GM19395 (cell line): ENCODE results near the gene NF1.
"Not testable (repeated sequence)": the region's sequence is repeated elsewhere in the genome, so short reads cannot be mapped to it uniquely, and the experiment has no call there.

Experiments
- ATAC-seq: cut with Tn5 transposase; IDR thresholded peaks from one replicate; pipeline ENCODE4 v1.9.1; 2021; ENCODE audit warnings: mild to moderate bottlenecking, moderate library complexity; ENCODE audit not compliant: unreplicated experiment

Gene NF1

GRCh38 chr17:31130286-31131224 lies 35.8 kb downstream of the NF1 start:
- ATAC-seq, result no peak

- ATAC-seq, result no peak
These were observed 36.5 kb downstream of the NF1 start for GRCh38 chr17:31131299-31131698.

- no peak for ATAC-seq
These were observed 38.2 kb downstream of the NF1 start for GRCh38 chr17:31132977-31133376.

- no peak for ATAC-seq
These were observed 39.8 kb downstream of the NF1 start for GRCh38 chr17:31134576-31134975.

GRCh38 chr17:31136319-31136718 lies 41.5 kb downstream of the NF1 start:
- no peak for ATAC-seq

- no peak for ATAC-seq
These were observed 45.3 kb downstream of the NF1 start for GRCh38 chr17:31140111-31140510.

- no peak for ATAC-seq
These were observed 49.7 kb downstream of the NF1 start for GRCh38 chr17:31144428-31144827.

- no peak for ATAC-seq
These were observed 50.1 kb downstream of the NF1 start for GRCh38 chr17:31144836-31145235.

GRCh38 chr17:31147507-31148202 lies 52.9 kb downstream of the NF1 start:
- no peak for ATAC-seq

GRCh38 chr17:31148205-31148604 lies 53.4 kb downstream of the NF1 start:
- ATAC-seq, result no peak

- ATAC-seq, result no peak
These were observed 57.5 kb downstream of the NF1 start for GRCh38 chr17:31152271-31152670.

GRCh38 chr17:31155208-31155810 lies 60.5 kb downstream of the NF1 start:
- no peak for ATAC-seq

GRCh38 chr17:31156326-31156725 lies 61.5 kb downstream of the NF1 start:
- no peak for ATAC-seq

- not testable (repeated sequence) for ATAC-seq
These were observed 62.1 kb downstream of the NF1 start for GRCh38 chr17:31156864-31157263.

- ATAC-seq, result no peak
These were observed 64.1 kb downstream of the NF1 start for GRCh38 chr17:31158746-31159377.

- ATAC-seq, result no peak
These were observed 68.5 kb downstream of the NF1 start for GRCh38 chr17:31163091-31163781.

- ATAC-seq, result no peak
These were observed 72.3 kb downstream of the NF1 start for GRCh38 chr17:31167111-31167510.

- no peak for ATAC-seq
These were observed 76.9 kb downstream of the NF1 start for GRCh38 chr17:31171701-31172100.

- no peak for ATAC-seq
These were observed 77.6 kb downstream of the NF1 start for GRCh38 chr17:31172388-31172787.

- no peak for ATAC-seq
These were observed 79.4 kb downstream of the NF1 start for GRCh38 chr17:31174215-31174614.

GRCh38 chr17:31175237-31175636 lies 80.5 kb downstream of the NF1 start:
- no peak for ATAC-seq
